OCI-LY1 (cell line): ENCODE data around the gene MAS1.

ENCODE experiments used
- EZH2 ChIP-seq: fragments of 200-600 bp; sonication (generic), shearing (Covaris generic); IDR thresholded peaks from 2 replicates; pipeline ENCODE4 v1.8.0; 2017; ENCODE audit warnings: borderline replicate concordance, mixed run types, mild to moderate bottlenecking, antibody characterized with exemption, low read length, moderate library complexity, mixed read lengths
- TF ChIP-seq, protein P1 (sequence below): fragments of 200-600 bp; sonication (generic), shearing (Covaris generic); IDR thresholded peaks from 2 replicates; pipeline ENCODE4 v1.5.1; 2017; ENCODE audit warnings: mild to moderate bottlenecking, antibody characterized with exemption, low read length, moderate library complexity, mixed read lengths

DNA sequence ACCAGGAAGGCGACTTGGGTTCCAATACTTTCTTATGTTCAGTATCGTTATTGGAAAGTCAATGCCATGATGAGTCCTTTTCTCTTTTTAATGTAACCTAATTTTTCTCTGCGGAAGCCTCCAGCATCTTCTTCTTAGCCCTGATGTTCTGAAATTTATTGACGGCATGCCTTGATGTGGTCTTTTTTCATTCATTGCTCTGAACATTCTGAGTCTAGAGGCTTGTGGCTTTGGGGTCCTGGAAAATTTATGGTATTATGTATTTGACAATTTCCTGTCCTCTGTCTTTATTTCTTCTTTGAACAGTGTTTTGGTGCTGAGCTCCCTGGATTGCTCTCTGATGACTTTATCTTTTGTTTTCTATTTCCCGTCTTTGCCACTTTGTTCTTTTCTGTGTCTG lies 28.7 kb upstream of the MAS1 start:
- TF ChIP-seq, protein P1, sequence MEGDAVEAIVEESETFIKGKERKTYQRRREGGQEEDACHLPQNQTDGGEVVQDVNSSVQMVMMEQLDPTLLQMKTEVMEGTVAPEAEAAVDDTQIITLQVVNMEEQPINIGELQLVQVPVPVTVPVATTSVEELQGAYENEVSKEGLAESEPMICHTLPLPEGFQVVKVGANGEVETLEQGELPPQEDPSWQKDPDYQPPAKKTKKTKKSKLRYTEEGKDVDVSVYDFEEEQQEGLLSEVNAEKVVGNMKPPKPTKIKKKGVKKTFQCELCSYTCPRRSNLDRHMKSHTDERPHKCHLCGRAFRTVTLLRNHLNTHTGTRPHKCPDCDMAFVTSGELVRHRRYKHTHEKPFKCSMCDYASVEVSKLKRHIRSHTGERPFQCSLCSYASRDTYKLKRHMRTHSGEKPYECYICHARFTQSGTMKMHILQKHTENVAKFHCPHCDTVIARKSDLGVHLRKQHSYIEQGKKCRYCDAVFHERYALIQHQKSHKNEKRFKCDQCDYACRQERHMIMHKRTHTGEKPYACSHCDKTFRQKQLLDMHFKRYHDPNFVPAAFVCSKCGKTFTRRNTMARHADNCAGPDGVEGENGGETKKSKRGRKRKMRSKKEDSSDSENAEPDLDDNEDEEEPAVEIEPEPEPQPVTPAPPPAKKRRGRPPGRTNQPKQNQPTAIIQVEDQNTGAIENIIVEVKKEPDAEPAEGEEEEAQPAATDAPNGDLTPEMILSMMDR: no peak
- TF ChIP-seq EZH2: no peak
